Thymus (tissue), 11 donors: ENCODE results near the gene TBCK. TPM values are rescaled to one million over a fixed set of nuclear protein-coding genes. Genes with fewer than 3 reads are reported as not detected.
A peak's percentile ranks its signal among the peaks of the same experiment; 100 is the strongest.

Experiments used
- DNase-seq, 9 donors: peaks; one replicate each; pipeline ENCODE4 v3.0.0-alpha.2; 2013; ENCODE audit warnings: low spot score in 9 of 9, low read depth in 6 of 9, missing footprints in 1 of 9
- H3K27ac ChIP-seq, 2 donors: one replicate each; pipeline ENCODE4 v1.5.1; 2013; ENCODE audit warnings: control low read depth in 1 of 2, low read depth in 1 of 2, low read length in 1 of 2, mild to moderate bottlenecking in 1 of 2, moderate library complexity in 1 of 2
- H3K27me3 ChIP-seq, 2 donors: one replicate each; pipeline ENCODE4 v1.5.1; 2013; ENCODE audit warnings: low read length in 1 of 2; ENCODE audit not compliant: control insufficient read depth in 2 of 2, insufficient read depth in 1 of 2
- H3K36me3 ChIP-seq, 2 donors: one replicate each; pipeline ENCODE4 v1.5.1; 2013; ENCODE audit warnings: low read length in 1 of 2, mild to moderate bottlenecking in 1 of 2, moderate library complexity in 1 of 2; ENCODE audit not compliant: control insufficient read depth in 2 of 2, insufficient read depth in 2 of 2
- H3K4me1 ChIP-seq, 2 donors: one replicate each; pipeline ENCODE4 v1.5.1; 2013; ENCODE audit warnings: low read length in 2 of 2; ENCODE audit not compliant: control insufficient read depth in 2 of 2, insufficient read depth in 2 of 2
- H3K4me3 ChIP-seq, 2 donors: one replicate each; pipeline ENCODE4 v1.5.1; 2013; ENCODE audit warnings: low read length in 2 of 2, control low read depth in 1 of 2, mild to moderate bottlenecking in 1 of 2
- H3K9me3 ChIP-seq, 2 donors: one replicate each; pipeline ENCODE4 v1.5.1; 2013; ENCODE audit warnings: low read length in 1 of 2, mild to moderate bottlenecking in 1 of 2; ENCODE audit not compliant: control insufficient read depth in 2 of 2, insufficient read depth in 1 of 2
- WGBS: extraction: QIAGEN DNeasy Blood & Tissue Kit; methylation state at CpG from one replicate; pipeline ENCODE4 v1.1.7; 2013; 5-methylcytosine and 5-hydroxymethylcytosine counted together
- polyA plus RNA-seq: library from polyadenylated mRNA; stranded (reverse); fragments of 200-250 nt; gene quantifications from one replicate; pipeline ENCODE4 v1.2.3, GENCODE V29; 2013
- total RNA-seq: library from RNA; stranded (reverse); fragments of 120-200 nt; gene quantifications from one replicate; pipeline ENCODE4 v1.2.4, GENCODE V29; 2013
- donor health status: healthy.

The TBCK gene
- total and polyA plus RNA-seq, 2 donors = 17.9 to 34.8 TPM

DNA sequence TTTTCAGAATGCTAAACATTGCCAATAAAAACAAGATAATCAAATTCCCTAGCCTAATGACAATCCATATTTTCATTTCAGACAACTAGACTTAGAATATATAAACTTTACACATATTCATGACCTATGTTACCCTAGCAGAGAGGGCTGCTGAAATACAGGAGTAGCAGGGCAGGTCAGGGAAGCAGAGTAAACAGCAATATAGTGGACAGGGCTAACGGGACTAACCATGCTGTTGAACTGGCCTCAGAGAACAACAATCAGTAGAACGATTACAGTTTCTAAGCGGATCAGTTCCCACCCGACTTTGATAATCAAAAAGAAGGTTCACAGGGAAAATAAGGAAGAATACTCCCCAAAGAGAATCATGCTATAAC lies 14.0 kb downstream of the TBCK start:
- H3K27me3 ChIP-seq = no peaks in the 10 kb centered on the region
- no peaks in the 10 kb centered on the region for H3K9me3 ChIP-seq
- no peak overlapping the region for H3K27ac ChIP-seq
- WGBS = 99% methylated on average over 4 of the region's 4 CpGs
- H3K4me1 ChIP-seq = no peaks in the 10 kb centered on the region
- DNase-seq = no peak
- no peak overlapping the region for H3K4me3 ChIP-seq
- peaks cover 0 to 31% of the 10 kb centered on the region in 2 donors for H3K36me3 ChIP-seq

DNA sequence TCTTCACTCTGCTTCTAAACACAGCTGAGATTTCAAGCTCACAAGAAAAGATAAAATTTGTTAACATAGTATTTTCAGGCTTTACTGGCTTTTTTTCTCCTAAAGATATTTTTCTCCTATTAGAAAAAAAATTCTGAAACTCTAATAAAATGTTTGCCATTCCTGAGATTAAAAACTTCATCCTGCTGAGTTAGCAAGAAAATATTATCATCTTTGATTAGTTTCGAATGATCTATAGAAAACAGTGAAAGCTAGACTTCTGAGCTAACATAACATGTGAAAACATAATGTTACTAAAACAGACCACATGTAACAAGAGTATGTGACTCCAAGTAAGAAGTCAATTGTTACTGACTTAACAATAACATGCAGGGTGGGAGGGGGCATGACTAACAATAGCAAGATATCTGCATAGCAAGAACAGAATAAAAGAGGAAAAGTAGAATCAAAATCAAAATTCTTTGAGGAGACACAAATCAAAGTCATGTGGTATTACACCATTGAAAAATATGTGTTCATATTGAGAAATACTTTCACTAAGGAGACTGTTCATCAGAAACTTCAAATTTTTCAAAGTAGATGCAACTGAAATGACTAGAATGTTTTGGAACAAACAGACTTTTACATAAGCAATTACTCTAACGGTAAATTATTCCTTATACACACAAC lies 14.5 kb downstream of the TBCK start:
- no peak for DNase-seq
- WGBS = 97% methylated on average over 2 of the region's 2 CpGs
- H3K27me3 ChIP-seq = no peaks in the 10 kb centered on the region
- no peak overlapping the region for H3K27ac ChIP-seq
- H3K4me1 ChIP-seq = no peaks in the 10 kb centered on the region
- no peak overlapping the region for H3K4me3 ChIP-seq
- H3K36me3 ChIP-seq = peaks cover 0 to 28% of the 10 kb centered on the region in 2 donors
- no peaks in the 10 kb centered on the region for H3K9me3 ChIP-seq

DNA sequence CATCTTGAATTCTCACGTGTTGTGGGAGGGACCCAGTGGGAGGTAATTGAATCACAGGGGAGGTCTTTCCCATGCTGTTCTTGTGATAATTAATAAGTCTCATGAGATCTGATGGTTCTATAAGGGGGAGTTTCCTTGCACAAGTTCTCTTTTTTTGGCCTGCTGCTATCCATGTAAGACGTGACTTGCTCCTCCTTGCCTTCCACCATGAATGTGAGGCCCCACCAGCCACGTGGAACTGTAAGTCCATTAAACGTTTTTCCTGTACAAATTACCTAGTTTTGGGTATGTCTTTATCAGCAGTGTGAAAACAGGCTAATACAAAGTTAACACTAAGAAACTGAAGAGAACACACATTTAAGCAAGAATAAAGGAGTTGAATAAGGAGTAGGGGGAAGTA lies 16.0 kb downstream of the TBCK start:
- 96% methylated on average over 4 of the region's 4 CpGs for WGBS
- DNase-seq = no peak
- Histone ChIP-seq H3K36me3 (peaks cover 0 to 24% of the 10 kb centered on the region in 2 donors), H3K27me3 (no peaks in the 10 kb centered on the region), H3K4me1 (no peaks in the 10 kb centered on the region), H3K27ac (no peak overlapping the region), H3K4me3 (no peak overlapping the region), H3K9me3 (no peaks in the 10 kb centered on the region)

DNA sequence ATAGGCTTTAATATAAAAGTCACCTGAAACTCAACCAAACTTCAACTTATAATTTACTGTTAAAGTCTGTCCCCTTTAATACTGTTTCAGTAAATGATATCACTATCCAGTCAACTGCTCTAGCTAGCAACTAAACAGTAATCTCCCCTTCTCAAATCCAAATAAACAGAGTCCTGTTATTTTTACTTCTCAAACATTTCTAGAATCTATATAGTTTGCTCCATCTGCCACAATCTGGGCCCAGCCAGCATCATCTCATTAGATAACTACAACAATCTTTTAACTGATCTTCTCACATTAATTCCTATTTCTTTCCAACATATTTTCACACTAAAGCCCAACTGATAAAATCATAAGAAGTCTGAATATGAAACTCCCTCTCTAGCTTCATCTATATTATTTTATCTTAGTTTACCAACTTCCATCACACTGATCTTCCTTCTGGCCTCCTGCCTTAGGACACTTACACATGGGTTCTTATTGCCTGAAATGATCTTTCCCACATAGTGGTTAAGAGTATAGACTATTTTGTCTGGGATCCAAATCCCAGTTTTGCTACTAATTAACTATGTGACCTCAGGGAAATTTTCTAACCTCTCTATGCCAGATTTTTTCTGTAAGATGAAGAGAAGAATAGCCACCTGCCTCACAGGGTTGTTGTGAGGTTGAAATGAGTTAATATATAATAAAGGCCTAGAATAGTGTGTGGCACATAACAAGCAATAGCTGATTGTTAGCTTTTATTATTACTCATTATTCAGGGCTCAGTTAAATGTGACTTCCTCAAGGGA lies 18.6 kb downstream of the TBCK start:
- Histone ChIP-seq H3K9me3 (no peaks in the 10 kb centered on the region), H3K27ac (no peak overlapping the region), H3K27me3 (no peaks in the 10 kb centered on the region), H3K4me3 (no peak overlapping the region), H3K36me3 (peaks cover 9 to 37% of the 10 kb centered on the region in 2 donors), H3K4me1 (no peaks in the 10 kb centered on the region)
- DNase-seq = no peak

DNA sequence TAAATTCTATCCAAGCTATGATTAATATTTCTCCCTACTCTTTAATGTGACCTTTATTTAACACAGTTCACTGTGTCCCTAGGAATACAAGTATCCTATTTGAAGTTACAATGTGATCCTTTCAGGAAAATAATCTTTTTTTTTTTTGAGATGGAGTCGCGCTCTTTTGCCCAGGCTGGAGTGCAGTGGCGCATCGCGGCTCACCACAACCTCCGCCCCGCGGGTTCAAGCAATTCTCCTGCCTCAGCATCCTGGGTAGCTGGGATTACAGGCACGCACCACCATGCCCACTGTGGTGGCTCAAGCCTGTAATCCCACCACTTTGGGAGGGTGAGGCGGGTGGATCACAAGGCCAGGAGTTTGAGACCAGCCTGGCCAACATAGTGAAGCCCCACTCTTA lies 21.9 kb downstream of the TBCK start:
- WGBS = 98% methylated on average over 10 of the region's 10 CpGs
- Histone ChIP-seq H3K9me3 (no peaks in the 10 kb centered on the region), H3K36me3 (peaks cover 9 to 44% of the 10 kb centered on the region in 2 donors), H3K4me1 (no peaks in the 10 kb centered on the region), H3K4me3 (no peak overlapping the region), H3K27me3 (no peaks in the 10 kb centered on the region), H3K27ac (no peak overlapping the region)
- DNase-seq = no peak

DNA sequence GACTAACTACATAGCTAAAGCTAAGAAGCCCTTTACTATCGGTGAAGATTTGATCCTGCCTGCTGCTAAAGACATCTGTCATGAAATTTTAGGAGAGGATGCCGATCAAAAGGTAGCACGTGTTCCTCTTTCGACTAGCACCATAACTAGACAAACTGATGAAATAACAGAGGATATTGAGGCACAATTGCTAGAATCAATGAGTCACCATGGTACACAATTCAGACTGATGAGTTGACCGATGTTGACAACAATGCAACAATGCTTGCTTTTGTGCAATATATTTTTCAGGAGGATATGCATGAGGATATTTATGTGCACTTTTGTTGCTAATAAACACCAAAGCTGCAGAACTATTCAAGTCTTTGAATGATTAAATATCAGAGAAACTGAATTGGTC lies 24.3 kb downstream of the TBCK start:
- H3K36me3 ChIP-seq = peaks cover 9 to 51% of the 10 kb centered on the region in 2 donors
- 98% methylated on average over 5 of the region's 5 CpGs for WGBS

DNA sequence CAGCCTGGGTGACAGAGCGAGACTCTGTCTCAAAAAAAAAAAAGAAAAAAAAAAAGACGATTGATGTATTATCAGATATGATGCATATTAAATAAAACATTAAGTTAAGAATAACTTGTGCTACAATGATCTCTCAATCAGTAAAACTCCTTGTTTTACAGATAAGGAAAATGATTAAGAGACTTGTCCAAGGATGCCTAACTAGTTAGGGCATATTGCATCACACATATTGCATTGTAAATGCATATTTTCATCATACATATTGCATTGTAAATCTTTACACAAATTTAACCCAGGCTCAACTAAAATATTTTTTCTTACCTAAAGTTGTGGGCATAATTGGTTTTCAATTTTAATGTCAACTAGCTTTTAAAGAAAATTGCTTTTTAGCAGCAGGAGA lies 26.3 kb downstream of the TBCK start:
- Histone ChIP-seq H3K9me3 (no peaks in the 10 kb centered on the region), H3K27ac (no peak overlapping the region), H3K4me1 (peaks cover 0 to 4% of the 10 kb centered on the region in 2 donors), H3K36me3 (peaks cover 9 to 43% of the 10 kb centered on the region in 2 donors), H3K4me3 (no peak overlapping the region), H3K27me3 (no peaks in the 10 kb centered on the region)
- WGBS = 94% methylated on average over 2 of the region's 2 CpGs
- DNase-seq = no peak

More for the DNA sequence above, 24.3 kb downstream of the TBCK start:
- no peak for DNase-seq
- Histone ChIP-seq H3K27ac (no peak overlapping the region), H3K4me1 (no peaks in the 10 kb centered on the region), H3K4me3 (no peak overlapping the region), H3K9me3 (no peaks in the 10 kb centered on the region), H3K27me3 (no peaks in the 10 kb centered on the region)

DNA sequence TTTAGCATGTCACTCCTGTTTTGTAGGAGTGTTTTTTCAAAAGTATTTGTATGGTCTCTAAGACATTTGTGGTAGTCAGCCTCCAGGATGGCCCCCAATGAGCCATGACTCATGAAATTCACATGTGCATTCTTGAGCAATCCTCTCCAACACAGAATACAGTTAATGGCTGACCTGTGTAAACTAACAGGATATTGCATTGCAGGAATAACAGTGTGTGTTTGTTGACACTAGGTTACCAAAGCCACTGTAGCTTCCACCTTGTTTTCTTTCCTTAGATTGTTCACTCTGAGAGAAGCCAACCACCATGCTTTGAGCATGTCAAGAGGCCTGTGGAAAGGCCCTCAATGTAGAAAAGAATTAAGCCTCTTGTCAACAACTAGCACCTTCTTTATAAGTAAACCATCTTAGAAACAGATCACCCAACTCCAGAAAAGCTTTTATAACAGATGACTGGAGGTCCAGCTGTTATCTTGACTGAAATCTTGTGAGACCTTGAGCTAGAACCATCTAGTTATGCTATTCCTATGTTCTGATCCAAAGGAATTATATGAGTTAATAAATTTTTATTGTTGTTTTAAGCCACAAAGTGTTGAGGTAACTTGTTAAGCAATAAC lies 28.5 kb downstream of the TBCK start:
- no peak for DNase-seq
- Histone ChIP-seq H3K4me1 (peaks cover 3 to 4% of the 10 kb centered on the region in 2 donors), H3K9me3 (no peaks in the 10 kb centered on the region), H3K27ac (no peak overlapping the region), H3K4me3 (no peak overlapping the region), H3K27me3 (no peaks in the 10 kb centered on the region), H3K36me3 (peaks cover 0 to 30% of the 10 kb centered on the region in 2 donors)

DNA sequence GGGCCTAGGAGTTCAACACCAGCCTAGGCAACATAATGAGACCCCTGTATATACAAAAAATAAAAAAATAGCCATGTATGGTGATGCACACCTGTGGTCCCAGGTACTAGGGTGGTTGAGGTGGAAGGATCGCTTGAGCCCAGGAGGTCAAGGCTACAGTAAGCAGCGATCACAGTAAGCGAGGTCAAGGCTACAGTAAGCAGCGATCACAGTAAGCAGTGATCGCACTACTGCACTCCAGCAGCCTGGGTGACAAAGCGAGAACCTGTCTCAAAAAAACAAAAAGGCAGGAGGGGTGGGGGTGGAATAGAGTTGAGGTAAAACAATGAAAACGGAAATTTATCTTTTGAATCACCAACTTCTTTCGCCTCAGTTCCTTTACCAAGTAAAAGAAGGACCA lies 29.4 kb downstream of the TBCK start:
- Histone ChIP-seq H3K4me1 (peaks cover 3 to 4% of the 10 kb centered on the region in 2 donors), H3K27me3 (no peaks in the 10 kb centered on the region), H3K4me3 (no peak overlapping the region), H3K9me3 (no peaks in the 10 kb centered on the region), H3K36me3 (peaks cover 0 to 24% of the 10 kb centered on the region in 2 donors), H3K27ac (peak overlapping the region in 1 of 2 donors; percentile 88)
- no peak for DNase-seq
- WGBS = 96% methylated on average over 8 of the region's 8 CpGs
